GM23338 (cell line): ENCODE data around the gene RCBTB2. TPM values are rescaled to one million over a fixed set of nuclear protein-coding genes. Genes with fewer than 3 reads are reported as not detected.

Source experiments
- ATAC-seq: fragments of 200-7000 bp; cut with Tn5 transposase; 3 replicates; pipeline ENCODE4 v1.9.1; 2020
- DNase-seq: peaks from one replicate; pipeline ENCODE4 v3.0.0-alpha.2; 2015; ENCODE audit warnings: low spot score
- H2AFZ ChIP-seq: fragments of 200-600 bp; sonication (generic); 2 replicates; pipeline ENCODE4 v1.8.0; 2016; ENCODE audit warnings: antibody characterized with exemption, mild to moderate bottlenecking, moderate library complexity
- H3F3A ChIP-seq: fragments of 200-600 bp; sonication (generic); replicated peaks from 2 replicates; pipeline ENCODE4 v1.8.0; 2017; ENCODE audit warnings: antibody characterized with exemption, mixed run types, low read depth
- H3K27ac ChIP-seq: fragments of 200-600 bp; sonication (generic); 2 replicates; pipeline ENCODE4 v1.6.1; 2016; ENCODE audit warnings: low read depth
- H3K27me3 ChIP-seq: fragments of 200-600 bp; sonication (generic); 2 replicates; pipeline ENCODE4 v1.8.0; 2016; ENCODE audit warnings: mild to moderate bottlenecking, mixed run types, moderate library complexity; ENCODE audit not compliant: insufficient read depth
- H3K36me3 ChIP-seq: fragments of 200-600 bp; sonication (generic); 2 replicates; pipeline ENCODE4 v1.8.0; 2016; ENCODE audit warnings: mild to moderate bottlenecking; ENCODE audit not compliant: insufficient read depth
- H3K4me1 ChIP-seq: fragments of 200-600 bp; sonication (generic); 2 replicates; pipeline ENCODE4 v1.8.0; 2016; ENCODE audit warnings: mild to moderate bottlenecking, moderate library complexity; ENCODE audit not compliant: insufficient read depth
- H3K4me2 ChIP-seq: fragments of 200-600 bp; sonication (generic); 2 replicates; pipeline ENCODE4 v1.7.1; 2017; ENCODE audit warnings: mixed run types
- H3K4me3 ChIP-seq: fragments of 200-600 bp; sonication (generic); 2 replicates; pipeline ENCODE4 v1.6.1; 2016; ENCODE audit warnings: mixed run types
- H3K79me2 ChIP-seq: fragments of 200-600 bp; sonication (generic); replicated peaks from 2 replicates; pipeline ENCODE4 v1.8.0; 2017; ENCODE audit warnings: mild to moderate bottlenecking; ENCODE audit not compliant: insufficient read depth
- H3K9me2 ChIP-seq: fragments of 200-600 bp; sonication (generic); 2 replicates; pipeline ENCODE4 v1.8.0; 2017; ENCODE audit not compliant: insufficient read depth
- H4K20me1 ChIP-seq: fragments of 200-600 bp; sonication (generic); replicated peaks from 2 replicates; pipeline ENCODE4 v1.8.0; 2017; ENCODE audit warnings: mild to moderate bottlenecking; ENCODE audit not compliant: insufficient read depth
- H3K27ac Mint-ChIP-seq: 2 replicates; pipeline ENCODE4 v1.8.0; 2020; ENCODE audit warnings: inconsistent platforms, mild to moderate bottlenecking, moderate library complexity, mixed read lengths
- H3K27me3 Mint-ChIP-seq: 3 replicates; pipeline ENCODE4 v1.8.0; 2022; ENCODE audit warnings: low read depth, mild to moderate bottlenecking, moderate library complexity, mixed read lengths, inconsistent platforms; ENCODE audit not compliant: insufficient read depth, poor library complexity
- H3K36me3 Mint-ChIP-seq: 3 replicates; pipeline ENCODE4 v1.8.0; 2021; ENCODE audit warnings: low read depth, mild to moderate bottlenecking, inconsistent platforms, moderate library complexity, mixed read lengths
- H3K4me1 Mint-ChIP-seq: 3 replicates; pipeline ENCODE4 v1.8.0; 2020; ENCODE audit warnings: mild to moderate bottlenecking, inconsistent platforms, mixed read lengths
- H3K4me3 Mint-ChIP-seq: 3 replicates; pipeline ENCODE4 v1.8.0; 2021; ENCODE audit warnings: moderate library complexity, mild to moderate bottlenecking, inconsistent platforms, mixed read lengths
- H3K9me3 Mint-ChIP-seq: 3 replicates; pipeline ENCODE4 v1.8.0; 2020; ENCODE audit warnings: moderate library complexity, mild to moderate bottlenecking, inconsistent platforms, mixed read lengths
- CREB1 ChIP-seq: fragments of 250-450 bp; sonication (Bioruptor Pico); IDR thresholded peaks from 2 replicates; pipeline ENCODE4 v1.5.0; 2020; ENCODE audit warnings: low read depth, mild to moderate bottlenecking, moderate library complexity
- CTCF ChIP-seq, 2 experiments: fragments of 200-600 bp in 1 of 2; sonication (generic) in 1 of 2; conservative IDR thresholded peaks; 2 replicates each; pipeline versions ENCODE4 v1.5.1 to v1.6.1; 2016 to 2017; ENCODE audit warnings: antibody characterized with exemption in 2 of 2, low read depth in 2 of 2, mild to moderate bottlenecking in 2 of 2, moderate library complexity in 1 of 2
- ETS1 ChIP-seq: IDR thresholded peaks from 2 replicates; pipeline ENCODE4 v1.6.1; 2016; ENCODE audit warnings: antibody characterized with exemption
- EZH2 ChIP-seq: fragments of 200-600 bp; sonication (generic); IDR thresholded peaks from one replicate; pipeline ENCODE4 v1.8.0; 2017; ENCODE audit warnings: antibody characterized with exemption, mild to moderate bottlenecking, low read depth; ENCODE audit not compliant: unreplicated experiment
- EZH2phosphoT487 ChIP-seq: fragments of 200-600 bp; sonication (generic); IDR thresholded peaks from one replicate; pipeline ENCODE4 v1.8.1; 2018; ENCODE audit warnings: antibody characterized with exemption; ENCODE audit not compliant: unreplicated experiment
- JUNB ChIP-seq: IDR thresholded peaks from one replicate; pipeline ENCODE4 v1.6.1; 2016; ENCODE audit warnings: antibody characterized with exemption; ENCODE audit not compliant: unreplicated experiment
- NANOG ChIP-seq: IDR thresholded peaks from 2 replicates; pipeline ENCODE4 v1.6.1; 2016; ENCODE audit warnings: antibody characterized with exemption, borderline replicate concordance
- POLR2AphosphoS5 ChIP-seq: IDR thresholded peaks from 2 replicates; pipeline ENCODE4 v1.6.1; 2016; ENCODE audit warnings: antibody characterized with exemption, low read depth
- REST ChIP-seq: IDR thresholded peaks from one replicate; pipeline ENCODE4 v1.6.1; 2018; ENCODE audit warnings: antibody characterized with exemption; ENCODE audit not compliant: unreplicated experiment
- STAT1 ChIP-seq: IDR thresholded peaks from one replicate; pipeline ENCODE4 v1.6.1; 2016; ENCODE audit warnings: antibody characterized with exemption; ENCODE audit not compliant: unreplicated experiment
- ZNF114 ChIP-seq: fragments of 250-450 bp; sonication (Bioruptor Pico); IDR thresholded peaks from 2 replicates; pipeline ENCODE4 v1.5.0; 2020; ENCODE audit warnings: mild to moderate bottlenecking, moderate library complexity
- ZNF331 ChIP-seq: fragments of 250-450 bp; sonication (Bioruptor Pico); IDR thresholded peaks from 2 replicates; pipeline ENCODE4 v1.5.0; 2020; ENCODE audit warnings: low read depth, mild to moderate bottlenecking, moderate library complexity
- ZNF462 ChIP-seq: fragments of 250-450 bp; sonication (Bioruptor Pico); IDR thresholded peaks from 2 replicates; pipeline ENCODE4 v1.5.0; 2020; ENCODE audit warnings: mild to moderate bottlenecking, moderate library complexity
- polyA plus RNA-seq: library from polyadenylated mRNA; unstranded; fragments of >200 nt; fragmentation: Nextera tagmentation; extraction: Ambion mirVana; gene quantifications from 2 replicates; pipeline ENCODE4 v1.2.1, GENCODE V29; 2016
- total RNA-seq: library from RNA; depleted of rRNA; stranded (reverse); fragments of >200 nt; shearing (Covaris generic); gene quantifications from 2 replicates; pipeline ENCODE4 v1.2.3, GENCODE V29; 2014

RCBTB2 gene
- total and polyA plus RNA-seq, 2 experiments from 2014 or later = 8.1 to 20.8 TPM

GRCh38 chr13:48562296-48563066 lies 29.6 kb upstream of the RCBTB2 start:
- H3K79me2 ChIP-seq = no peaks in the 10 kb centered on the region
- H3K36me3 ChIP-seq = no peaks in the 10 kb centered on the region
- H4K20me1 ChIP-seq = no peaks in the 10 kb centered on the region
- H3K4me1 ChIP-seq = 0 out of 2 replicates have a peak, but pooled peaks cover 6% of the 10 kb centered on the region
- H3K27ac ChIP-seq = no peak overlapping the region
- Mint-ChIP-seq H3K4me3 (no peak overlapping the region), H3K36me3 (no peaks in the 10 kb centered on the region), H3K27me3 (no peaks in the 10 kb centered on the region), H3K4me1 (no peaks in the 10 kb centered on the region; the same call in 2 of the 3 replicates), H3K27ac (no peak overlapping the region), H3K9me3 (no peaks in the 10 kb centered on the region)
- no peak for TF ChIP-seq POLR2AphosphoS5
- no peak for TF ChIP-seq ZNF331 (CRISPR knock-in tag)
- TF ChIP-seq CREB1 (CRISPR knock-in tag) = no peak
- no peak for TF ChIP-seq REST
- no peak for TF ChIP-seq EZH2phosphoT487
- no peak for TF ChIP-seq JUNB
- TF ChIP-seq STAT1 = no peak
- TF ChIP-seq EZH2 = no peak
- TF ChIP-seq ZNF114 = no peak
- no peak for TF ChIP-seq NANOG
- no peak for TF ChIP-seq ETS1
- no peak for TF ChIP-seq ZNF462 (CRISPR knock-in tag)
- TF ChIP-seq CTCF (conservative IDR thresholded peaks at IDR 0.05; ENCODE audit: low read depth in 2 of 2) = no peak
- no peaks in the 10 kb centered on the region for H3K27me3 ChIP-seq
- no peak overlapping the region for H3K4me3 ChIP-seq
- no peaks in the 10 kb centered on the region for H3F3A ChIP-seq
- ATAC-seq = no peak
- no peaks in the 10 kb centered on the region for H3K9me2 ChIP-seq
- H3K4me2 ChIP-seq = no peak overlapping the region
- H2AFZ ChIP-seq = no peak overlapping the region
- DNase-seq = no peak
